Measurements from ENCODE around the gene TTI1. TPM values are rescaled to one million over a fixed set of nuclear protein-coding genes. Genes with fewer than 3 reads are reported as not detected.

Gene TTI1
- total and polyA plus RNA-seq, 9 of the 15 experiments (the other 6 are each of a cell fraction or from before 2014, with no cell fraction given) = 9.8 to 55.1 (median 39.4) TPM

DNA sequence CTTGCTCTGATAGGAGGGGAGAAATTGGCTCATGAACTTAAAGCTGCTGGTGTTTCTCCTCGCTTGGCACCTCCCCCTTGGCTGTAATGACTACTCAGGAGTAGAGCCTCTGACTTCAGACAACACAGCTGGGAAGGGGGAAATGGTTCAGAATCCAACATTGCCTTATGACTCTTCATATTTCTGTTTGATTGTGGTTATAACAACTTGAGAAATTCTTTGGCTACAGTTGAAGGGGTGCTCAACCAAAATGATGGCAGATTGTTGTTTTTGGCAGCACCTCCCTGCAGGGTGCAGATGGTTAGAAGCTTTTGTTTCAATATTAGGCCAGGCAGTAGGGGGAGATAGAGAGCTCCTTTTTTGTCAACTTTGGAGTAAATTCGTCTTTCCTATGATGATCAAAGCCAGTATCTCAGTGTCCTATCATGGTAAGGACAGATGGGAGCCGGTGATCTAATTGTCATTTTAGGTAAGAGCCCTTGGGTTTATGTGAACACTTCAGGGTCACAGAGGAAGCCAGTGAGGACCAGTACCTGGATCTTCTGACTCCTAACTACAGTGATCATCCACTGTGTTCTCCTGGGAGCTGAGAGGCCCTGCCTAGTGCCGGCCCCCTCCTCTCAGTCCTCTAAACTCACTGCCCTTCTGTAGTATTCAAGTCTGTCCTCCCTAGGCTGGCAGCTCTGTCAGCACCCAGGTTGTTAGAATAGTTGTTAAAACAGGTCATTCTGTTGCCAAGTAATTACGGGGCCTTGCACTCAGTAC, 40.2 kb upstream of the TTI1 start:
- ChIA-PET POLR2A (interaction anchor here (0.6 to 1.9 kb wide), 12 partner anchors 9 to 361 kb away, joined by 3 to 7 read pairs (median 4); no protein-coding TSS in a partner anchor), CTCF (ENCODE audit: low intra/inter-chr PET ratio) (interaction anchor here (0.6 to 1.7 kb wide), 4 partner anchors 41 to 147 kb away, joined by 3 to 15 read pairs (median 8); partner anchors contain the start of gene TGM2)
- FAIRE-seq (peak; percentile 67), ATAC-seq (peak; percentile 93), DNase-seq (ENCODE audit: extremely low read depth in 1 of 4, low spot score in 3 of 4) (peak; percentile 60 to 76 (median 62))
- peaks cover 0 to 14% of the 10 kb centered on the region in 2 experiments; a peak in 2 of 5 replicates for H3K4me1 ChIP-seq (replicated peaks in 1 of 2; ENCODE audit: control insufficient read depth in 2 of 2, insufficient read depth in 2 of 2, low read length in 2 of 2)
- H3K9me3 ChIP-seq (replicated peaks; ENCODE audit: control insufficient read depth, insufficient read depth, low read depth, low read length) = no peaks in the 10 kb centered on the region
- H3K27me3 ChIP-seq (ENCODE audit: control insufficient read depth in 2 of 2, insufficient read depth in 2 of 2, low read length in 2 of 2) = no peaks in the 10 kb centered on the region
- H3K4me2 ChIP-seq (ENCODE audit: insufficient read depth, low read length) = no peak overlapping the region
- peaks cover 14% of the 10 kb centered on the region for H3K79me2 ChIP-seq (ENCODE audit: control insufficient read depth, insufficient read depth, low read length)
- in situ Hi-C loops (cut with MboI) (loop anchor here (10.0 kb wide), 1 partner anchor 91 kb away; the partner anchor contains the start of gene TGM2), intact Hi-C loops (cut with micrococcal nuclease) (loop anchor here (1.0 to 5.0 kb wide), 3 partner anchors 39 to 149 kb away; partner anchors contain the start of gene TGM2)
- H3K4me3 ChIP-seq = no peak overlapping the region
- H2AFZ ChIP-seq (ENCODE audit: low read depth, low read length) = no peak overlapping the region
- 45% methylated on average over 5 of the region's 5 CpGs for WGBS (ENCODE audit: insufficient coverage, low coverage, missing lambda C conversion rate)
- H3K9me1 ChIP-seq (ENCODE audit: control insufficient read depth, insufficient read depth, low read length) = peaks cover 4% of the 10 kb centered on the region
- no peaks in the 10 kb centered on the region for H4K20me1 ChIP-seq (replicated peaks; ENCODE audit: control insufficient read depth, insufficient read depth, low read length)
- peaks cover 76% of the 10 kb centered on the region for H3K36me3 ChIP-seq (ENCODE audit: control insufficient read depth, insufficient read depth, low read length)
- no peak overlapping the region for H3K9ac ChIP-seq (ENCODE audit: insufficient read depth in 1 of 2, low read depth in 2 of 2, low read length in 2 of 2)
- BruUV-seq (replicated peaks) = no TSS peak
- H3K27ac ChIP-seq (ENCODE audit: extremely low read depth, low read depth, low read length) = no peak overlapping the region
- TF ChIP-seq MEF2A (IDR thresholded peaks at IDR 0.05; ENCODE audit: control insufficient read depth, low read depth, low read length) = no peak
- TF ChIP-seq MAZ (CRISPR knock-in tag; conservative IDR thresholded peaks at IDR 0.05 in 1 of 2, IDR thresholded peaks at IDR 0.05 in 1 of 2) = peak in 1 of 2 experiments; percentile 44; a peak in 1 of 4 replicates
- TF ChIP-seq ZNF57 (CRISPR knock-in tag; IDR thresholded peaks at IDR 0.05) = no peak
- no peak for TF ChIP-seq STAT6 (CRISPR knock-in tag; IDR thresholded peaks at IDR 0.05)
- peak; percentile 54; the same call in 1 of the 2 replicates for TF ChIP-seq SMC3 (conservative IDR thresholded peaks at IDR 0.05; ENCODE audit: insufficient read depth, low read depth, low read length)
- no peak for TF ChIP-seq JUND (IDR thresholded peaks at IDR 0.05; ENCODE audit: borderline replicate concordance, low read depth, low read length)
- TF ChIP-seq JUND (tag; IDR thresholded peaks at IDR 0.05; ENCODE audit: borderline replicate concordance, low read depth, low read length) = 0 out of 3 replicates have a peak, but pooled peaks have one; percentile 17
- TF ChIP-seq TRIM28 (IDR thresholded peaks at IDR 0.05) = no peak
- peak in 1 of 2 experiments; percentile 28; a peak in 1 of 4 replicates for TF ChIP-seq SRF (CRISPR knock-in tag; IDR thresholded peaks at IDR 0.05)
- no peak for TF ChIP-seq ATF3 (IDR thresholded peaks at IDR 0.05)
- no peak for TF ChIP-seq ATF3 (CRISPR knock-in tag; conservative IDR thresholded peaks at IDR 0.05)
- no peak for TF ChIP-seq DPF2 (IDR thresholded peaks at IDR 0.05)
- TF ChIP-seq XRCC5 (IDR thresholded peaks at IDR 0.05; ENCODE audit: low read depth, low read length) = 0 out of 2 replicates have a peak, but pooled peaks have one; percentile 28
- TF ChIP-seq, protein P1, sequence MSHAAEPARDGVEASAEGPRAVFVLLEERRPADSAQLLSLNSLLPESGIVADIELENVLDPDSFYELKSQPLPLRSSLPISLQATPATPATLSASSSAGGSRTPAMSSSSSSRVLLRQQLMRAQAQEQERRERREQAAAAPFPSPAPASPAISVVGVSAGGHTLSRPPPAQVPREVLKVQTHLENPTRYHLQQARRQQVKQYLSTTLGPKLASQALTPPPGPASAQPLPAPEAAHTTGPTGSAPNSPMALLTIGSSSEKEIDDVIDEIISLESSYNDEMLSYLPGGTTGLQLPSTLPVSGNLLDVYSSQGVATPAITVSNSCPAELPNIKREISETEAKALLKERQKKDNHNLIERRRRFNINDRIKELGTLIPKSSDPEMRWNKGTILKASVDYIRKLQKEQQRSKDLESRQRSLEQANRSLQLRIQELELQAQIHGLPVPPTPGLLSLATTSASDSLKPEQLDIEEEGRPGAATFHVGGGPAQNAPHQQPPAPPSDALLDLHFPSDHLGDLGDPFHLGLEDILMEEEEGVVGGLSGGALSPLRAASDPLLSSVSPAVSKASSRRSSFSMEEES (CRISPR knock-in tag; IDR thresholded peaks at IDR 0.05) = no peak
